K562 (cell line): ENCODE results near the gene HELZ2.

Experiments used
- CTCF ChIP-seq, 3 experiments: IDR thresholded peaks in 2 of 3; conservative IDR thresholded peaks in 1 of 3; 2 replicates each; pipeline ENCODE4 v1.5.1; 2011 to 2012; ENCODE audit warnings: low read length in 3 of 3, mild to moderate bottlenecking in 3 of 3, control low read depth in 2 of 3, improper control_type of control experiment in 1 of 3, inconsistent platforms in 1 of 3, low read depth in 1 of 3, mixed read lengths in 1 of 3, moderate library complexity in 1 of 3; ENCODE audit not compliant: insufficient read depth in 2 of 3
- EZH2 ChIP-seq: IDR thresholded peaks from 2 replicates; pipeline ENCODE4 v1.6.1; 2012; ENCODE audit warnings: low read depth, mild to moderate bottlenecking, inconsistent platforms, low read length, borderline replicate concordance
- KAT8 ChIP-seq: fragments of 450-650 bp; IDR thresholded peaks from 2 replicates; pipeline ENCODE4 v1.6.1; 2016; ENCODE audit warnings: low read depth, mild to moderate bottlenecking
- MAZ ChIP-seq, 2 experiments: fragments of 450-650 bp in 1 of 2; sonication (generic) in 1 of 2; formaldehyde crosslinking; IDR thresholded peaks in 1 of 2; conservative IDR thresholded peaks in 1 of 2; 2 replicates each; pipeline versions ENCODE4 v1.4.0 to v1.5.0; 2020; ENCODE audit warnings: mild to moderate bottlenecking in 1 of 2, missing genetic modification reagents in 1 of 2
- MEF2A ChIP-seq: IDR thresholded peaks from 2 replicates; pipeline ENCODE4 v1.6.1; 2011; ENCODE audit warnings: low read depth, mild to moderate bottlenecking, low read length, moderate library complexity; ENCODE audit not compliant: control insufficient read depth
- NRF1 ChIP-seq, 2 experiments: fragments of 450-650 bp; IDR thresholded peaks in 1 of 2; conservative IDR thresholded peaks in 1 of 2; 2 replicates each; pipeline ENCODE4 v1.6.1; 2014; ENCODE audit warnings: mild to moderate bottlenecking in 2 of 2
- POLR2A ChIP-seq: fragments of 450-650 bp; conservative IDR thresholded peaks from 2 replicates; pipeline ENCODE4 v1.6.1; 2016
- POLR2H ChIP-seq: IDR thresholded peaks from 2 replicates; pipeline ENCODE4 v1.6.1; 2016; ENCODE audit warnings: missing genetic modification characterization, low read depth, mild to moderate bottlenecking, control low read depth, missing compliant biosample characterization, moderate library complexity
- ZBTB2 ChIP-seq: fragments of 450-650 bp; IDR thresholded peaks from 2 replicates; pipeline ENCODE4 v1.6.1; 2016; ENCODE audit warnings: antibody characterized with exemption
- TF ChIP-seq, protein P1 (sequence below): fragments of 450-650 bp; conservative IDR thresholded peaks from 2 replicates; pipeline ENCODE4 v1.6.1; 2016; ENCODE audit warnings: missing genetic modification characterization, low read depth, mild to moderate bottlenecking, missing compliant biosample characterization, moderate library complexity
- TF ChIP-seq, protein P2 (sequence below), 3 experiments: fragments of 200-800 bp in 1 of 3; sonication (Bioruptor generic) in 1 of 3; sonication (generic) in 1 of 3; formaldehyde crosslinking in 1 of 3; IDR thresholded peaks; 2 replicates each; pipeline versions ENCODE4 v1.6.1 to v1.8.0; 2016 to 2022; ENCODE audit warnings: mild to moderate bottlenecking in 2 of 3, missing compliant biosample characterization in 2 of 3, missing genetic modification characterization in 2 of 3, missing genetic modification reagents in 1 of 3

GRCh38 chr20:63592661-63593060, 18.6 kb upstream of the HELZ2 start:
- TF ChIP-seq NRF1 (conservative IDR thresholded peaks at IDR 0.05 in 1 of 2, IDR thresholded peaks at IDR 0.05 in 1 of 2): no peak
- no peak for TF ChIP-seq POLR2A
- TF ChIP-seq, protein P1, sequence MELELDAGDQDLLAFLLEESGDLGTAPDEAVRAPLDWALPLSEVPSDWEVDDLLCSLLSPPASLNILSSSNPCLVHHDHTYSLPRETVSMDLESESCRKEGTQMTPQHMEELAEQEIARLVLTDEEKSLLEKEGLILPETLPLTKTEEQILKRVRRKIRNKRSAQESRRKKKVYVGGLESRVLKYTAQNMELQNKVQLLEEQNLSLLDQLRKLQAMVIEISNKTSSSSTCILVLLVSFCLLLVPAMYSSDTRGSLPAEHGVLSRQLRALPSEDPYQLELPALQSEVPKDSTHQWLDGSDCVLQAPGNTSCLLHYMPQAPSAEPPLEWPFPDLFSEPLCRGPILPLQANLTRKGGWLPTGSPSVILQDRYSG: no peak
- TF ChIP-seq CTCF (IDR thresholded peaks at IDR 0.05 in 2 of 3, conservative IDR thresholded peaks at IDR 0.05 in 1 of 3; ENCODE audit: insufficient read depth in 2 of 3, low read depth in 1 of 3, low read length in 3 of 3): no peak
- no peak for TF ChIP-seq MEF2A
- no peak for TF ChIP-seq POLR2H (tag)
- no peak for TF ChIP-seq ZBTB2
- TF ChIP-seq EZH2: no peak
- no peak for TF ChIP-seq KAT8
- TF ChIP-seq MAZ (CRISPR knock-in tag; conservative IDR thresholded peaks at IDR 0.05 in 1 of 2, IDR thresholded peaks at IDR 0.05 in 1 of 2): no peak
- TF ChIP-seq, protein P2, sequence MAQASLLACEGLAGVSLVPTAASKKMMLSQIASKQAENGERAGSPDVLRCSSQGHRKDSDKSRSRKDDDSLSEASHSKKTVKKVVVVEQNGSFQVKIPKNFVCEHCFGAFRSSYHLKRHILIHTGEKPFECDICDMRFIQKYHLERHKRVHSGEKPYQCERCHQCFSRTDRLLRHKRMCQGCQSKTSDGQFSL (CRISPR knock-in tag; IDR thresholded peaks at IDR 0.05): no peak
- TF ChIP-seq, protein P2 (tag; IDR thresholded peaks at IDR 0.05): no peak
